PFSK-1 (cell line): Measurements from ENCODE around the gene SLC43A2.

Source experiments
- POLR2AphosphoS5 ChIP-seq: IDR thresholded peaks from 2 replicates; pipeline ENCODE4 v1.6.1; 2012; ENCODE audit warnings: low read depth, mild to moderate bottlenecking, control low read depth, low read length, moderate library complexity
- REST ChIP-seq, 2 experiments: IDR thresholded peaks; 2 replicates each; pipeline versions ENCODE4 v1.6.1 to v1.8.0; 2011 to 2012; ENCODE audit warnings: low read depth in 2 of 2, low read length in 2 of 2, control low read depth in 1 of 2, inconsistent platforms in 1 of 2, mild to moderate bottlenecking in 1 of 2, moderate library complexity in 1 of 2; ENCODE audit not compliant: insufficient read depth in 1 of 2
- SIN3A ChIP-seq: IDR thresholded peaks from 2 replicates; pipeline ENCODE4 v1.6.1; 2012; ENCODE audit warnings: mild to moderate bottlenecking, low read length, moderate library complexity, borderline replicate concordance; ENCODE audit not compliant: insufficient read depth
- TAF1 ChIP-seq: IDR thresholded peaks from 2 replicates; pipeline ENCODE4 v1.6.1; 2012; ENCODE audit warnings: low read length, control low read depth, borderline replicate concordance; ENCODE audit not compliant: insufficient read depth

GRCh38 chr17:1630662-1631061, 2.0 kb upstream of the SLC43A2 start:
- TF ChIP-seq POLR2AphosphoS5 = no peak
- TF ChIP-seq TAF1 = no peak
- TF ChIP-seq REST (IDR thresholded peaks at IDR 0.05; ENCODE audit: insufficient read depth in 1 of 2, low read depth in 2 of 2, low read length in 2 of 2) = no peak
- TF ChIP-seq SIN3A = no peak
